H1 (cell line): Measurements from ENCODE around the gene TGFBR2. TPM values are rescaled to one million over a fixed set of nuclear protein-coding genes. Genes with fewer than 3 reads are reported as not detected.

Experiments
- CTCF ChIA-PET: fragments of 300-600 bp; sonication (Branson Sonifier 250); formaldehyde crosslinking; loops from one replicate; lab custom pipeline; 2021; ENCODE audit not compliant: partially characterized antibody; lab: Charles Lee
- POLR2A ChIA-PET: fragments of 300-600 bp; sonication (Branson Sonifier 250); formaldehyde crosslinking; loops from one replicate; lab custom pipeline; 2021; ENCODE audit warnings: inconsistent platforms; ENCODE audit not compliant: partially characterized antibody; lab: Charles Lee
- DNase-seq, 2 experiments: peaks; one replicate each; pipeline versions ENCODE4 v3.0.0 to v3.0.0-alpha.2; 2010 to 2022; ENCODE audit warnings: low spot score in 2 of 2, low read depth in 1 of 2, mixed read lengths in 1 of 2
- FAIRE-seq: peaks from 2 replicates; lab custom pipeline; 2011; peaks lifted over from hg19 to GRCh38; lab: Jason Lieb, UNC
- H2AFZ ChIP-seq: 2 replicates; pipeline ENCODE4 v1.8.1; 2012; ENCODE audit warnings: low read length, inconsistent platforms
- H2AK5ac ChIP-seq: 2 replicates; pipeline ENCODE4 v1.6.1; 2013; ENCODE audit warnings: low read depth, low read length
- H2BK120ac ChIP-seq: replicated peaks from 2 replicates; pipeline ENCODE3; 2013; ENCODE audit warnings: low read depth, low read length, inconsistent platforms
- H2BK12ac ChIP-seq: 2 replicates; pipeline ENCODE4 v1.6.1; 2013; ENCODE audit warnings: low read depth, low read length
- H2BK15ac ChIP-seq: 2 replicates; pipeline ENCODE4 v1.6.1; 2013; ENCODE audit warnings: low read length
- H2BK20ac ChIP-seq: 2 replicates; pipeline ENCODE4 v1.6.1; 2013; ENCODE audit warnings: low read length
- H2BK5ac ChIP-seq: 2 replicates; pipeline ENCODE4 v1.6.1; 2013; ENCODE audit warnings: low read depth, low read length
- H3K14ac ChIP-seq: 2 replicates; pipeline ENCODE4 v1.6.1; 2013; ENCODE audit warnings: inconsistent platforms; ENCODE audit not compliant: insufficient read length
- H3K18ac ChIP-seq: 2 replicates; pipeline ENCODE4 v1.6.1; 2013; ENCODE audit warnings: low read length; ENCODE audit errors: extremely low read depth
- H3K23ac ChIP-seq: 2 replicates; pipeline ENCODE4 v1.6.1; 2013; ENCODE audit warnings: inconsistent platforms; ENCODE audit not compliant: insufficient read length
- H3K23me2 ChIP-seq: 2 replicates; pipeline ENCODE4 v1.6.1; 2013; ENCODE audit warnings: low read depth, low read length
- H3K27ac ChIP-seq: 2 replicates; pipeline ENCODE4 v1.6.1; 2011; ENCODE audit warnings: low read depth, low read length, inconsistent platforms
- H3K27me3 ChIP-seq, 4 experiments: replicated peaks in 1 of 4; 1 replicate in 1 of 4; 2 replicates in 3 of 4; pipeline versions ENCODE4 v1.6.1 to v1.8.1; 2011 to 2013; ENCODE audit warnings: low read length in 3 of 4, mild to moderate bottlenecking in 3 of 4, inconsistent platforms in 2 of 4, mixed read lengths in 2 of 4, moderate library complexity in 1 of 4; ENCODE audit not compliant: control insufficient read depth in 3 of 4, insufficient read depth in 3 of 4; ENCODE audit errors: extremely low read depth in 1 of 4
- H3K36me3 ChIP-seq, 4 experiments: 2 replicates each; pipeline versions ENCODE4 v1.6.1 to v1.8.1; 2011 to 2013; ENCODE audit warnings: mild to moderate bottlenecking in 4 of 4, low read length in 3 of 4, moderate library complexity in 2 of 4, control low read depth in 1 of 4, inconsistent platforms in 1 of 4; ENCODE audit not compliant: insufficient read depth in 4 of 4, control insufficient read depth in 2 of 4
- H3K4ac ChIP-seq: replicated peaks from 2 replicates; pipeline ENCODE3; 2013; ENCODE audit warnings: low read length, low read depth, mixed read lengths, inconsistent platforms; ENCODE audit not compliant: insufficient read length
- H3K4me1 ChIP-seq, 4 experiments: replicated peaks in 1 of 4; 1 replicate in 1 of 4; 2 replicates in 3 of 4; pipeline versions ENCODE4 v1.6.1 to v1.8.1; 2011 to 2013; ENCODE audit warnings: low read length in 3 of 4, inconsistent platforms in 2 of 4, mixed read lengths in 1 of 4; ENCODE audit not compliant: insufficient read depth in 4 of 4, control insufficient read depth in 3 of 4
- H3K4me2 ChIP-seq, 2 experiments: 2 replicates each; pipeline versions ENCODE4 v1.6.1 to v1.8.1; 2011 to 2013; ENCODE audit warnings: low read depth in 2 of 2, low read length in 2 of 2, control low read depth in 1 of 2, inconsistent platforms in 1 of 2, mild to moderate bottlenecking in 1 of 2; ENCODE audit not compliant: insufficient read depth in 1 of 2
- H3K4me3 ChIP-seq, 4 experiments: fragments of 200-600, 300-600 bp in 1 of 4; sonication (generic), shearing (Covaris generic), sonication (Bioruptor Twin) in 1 of 4; 2 replicates each; pipeline versions ENCODE4 v1.5.1 to v1.8.1; 2011 to 2016; ENCODE audit warnings: low read length in 4 of 4, low read depth in 3 of 4, control low read depth in 2 of 4, inconsistent platforms in 2 of 4, mild to moderate bottlenecking in 2 of 4, mixed read lengths in 1 of 4, moderate library complexity in 1 of 4; ENCODE audit not compliant: insufficient read depth in 2 of 4; ENCODE audit errors: extremely low read depth in 1 of 4
- H3K56ac ChIP-seq: replicated peaks from 2 replicates; pipeline ENCODE3; 2013; ENCODE audit warnings: low read depth, mild to moderate bottlenecking, mixed read lengths, low read length, inconsistent platforms; ENCODE audit not compliant: insufficient read length
- H3K79me1 ChIP-seq: 2 replicates; pipeline ENCODE4 v1.6.1; 2013; ENCODE audit warnings: low read depth, low read length, control low read depth
- H3K79me2 ChIP-seq, 2 experiments: 2 replicates each; pipeline versions ENCODE4 v1.6.1 to v1.8.1; 2012 to 2013; ENCODE audit warnings: low read length in 2 of 2, mild to moderate bottlenecking in 2 of 2, inconsistent platforms in 1 of 2; ENCODE audit not compliant: insufficient read depth in 2 of 2, control insufficient read depth in 1 of 2
- H3K9ac ChIP-seq, 4 experiments: replicated peaks in 1 of 4; 1 replicate in 1 of 4; 2 replicates in 3 of 4; pipeline versions ENCODE4 v1.6.1 to v1.8.1; 2011 to 2013; ENCODE audit warnings: low read depth in 3 of 4, low read length in 3 of 4, control low read depth in 2 of 4, mild to moderate bottlenecking in 2 of 4, moderate library complexity in 2 of 4, inconsistent platforms in 1 of 4; ENCODE audit errors: extremely low read depth in 1 of 4
- H3K9me3 ChIP-seq, 2 experiments: 2 replicates each; pipeline versions ENCODE4 v1.6.1 to v1.8.1; 2012 to 2013; ENCODE audit warnings: mild to moderate bottlenecking in 2 of 2, moderate library complexity in 2 of 2, control low read depth in 1 of 2, inconsistent platforms in 1 of 2, low read depth in 1 of 2, low read length in 1 of 2, mixed read lengths in 1 of 2; ENCODE audit not compliant: insufficient read depth in 2 of 2
- H4K20me1 ChIP-seq, 2 experiments: replicated peaks in 1 of 2; 2 replicates each; pipeline versions ENCODE3 to v1.8.1; 2011 to 2013; ENCODE audit warnings: inconsistent platforms in 2 of 2, low read length in 2 of 2, mild to moderate bottlenecking in 1 of 2; ENCODE audit not compliant: insufficient read depth in 2 of 2, control insufficient read depth in 1 of 2
- H4K5ac ChIP-seq: 2 replicates; pipeline ENCODE4 v1.6.1; 2013; ENCODE audit warnings: low read length, low read depth, mixed read lengths, inconsistent platforms; ENCODE audit not compliant: insufficient read length
- H4K8ac ChIP-seq: 2 replicates; pipeline ENCODE4 v1.8.0; 2013; ENCODE audit warnings: mild to moderate bottlenecking, moderate library complexity, low read length, inconsistent platforms; ENCODE audit not compliant: insufficient read depth; ENCODE audit errors: extremely low read depth
- H4K91ac ChIP-seq: replicated peaks from 2 replicates; pipeline ENCODE3; 2013; ENCODE audit warnings: low read length, mixed read lengths, inconsistent platforms; ENCODE audit not compliant: insufficient read length
- HDAC6 ChIP-seq: IDR thresholded peaks from one replicate; pipeline ENCODE4 v1.7.1; 2012; ENCODE audit warnings: low read depth, mild to moderate bottlenecking, inconsistent platforms, low read length, moderate library complexity
- MAFK ChIP-seq: IDR thresholded peaks from 2 replicates; pipeline ENCODE4 v1.6.1; 2012; ENCODE audit warnings: low read depth, mild to moderate bottlenecking, improper control_type of control experiment, low read length
- polyA plus RNA-seq, 7 experiments: library from polyadenylated mRNA; depleted of rRNA in 3 of 7; stranded (reverse) in 5 of 7; unstranded in 2 of 7; fragments of >200 nt in 5 of 7; fragments of 200-250 nt in 2 of 7; gene quantifications; 1 replicate in 5 of 7; 2 replicates in 1 of 7; 4 replicates in 1 of 7; pipeline versions ENCODE4 v1.2.1 to v1.2.3, GENCODE V29; 2011 to 2013; ENCODE audit warnings: missing spikeins in 2 of 7, mixed read lengths in 2 of 7
- total RNA-seq: library from RNA; stranded (reverse); fragmentation: NEBNext Ultra II Directional; extraction: Animal tissue kit (Norgen Biotek cat#: 25700); gene quantifications from 2 replicates; pipeline ENCODE4 v1.2.1, GENCODE V29; 2021

The TGFBR2 gene
- total and polyA plus RNA-seq, 2 of the 8 experiments (the other 6 are each of a cell fraction or from before 2014, with no cell fraction given), result 4.2 to 7.4 TPM

DNA sequence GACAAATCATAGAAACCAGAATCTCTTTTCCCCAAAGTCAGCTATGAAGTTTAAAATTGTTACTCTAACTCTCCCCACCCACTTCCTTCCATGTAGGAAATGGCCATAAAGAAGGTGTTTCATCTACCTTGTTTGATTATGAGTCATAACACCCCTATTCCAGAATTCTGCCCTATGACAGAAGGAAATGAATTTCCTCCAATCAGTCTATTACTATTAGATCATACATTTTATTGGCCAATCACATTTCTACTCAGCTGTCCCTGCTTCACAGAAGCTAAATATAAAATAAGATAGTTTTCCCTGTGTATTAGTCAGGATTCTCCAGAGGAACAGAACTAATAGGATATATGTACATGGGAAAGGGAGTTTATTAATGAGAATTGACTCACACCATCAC is 102.1 kb downstream of the TGFBR2 start:
- DNase-seq (no peak), FAIRE-seq (no peak)
- Histone ChIP-seq H2BK12ac (no peak overlapping the region), H3K36me3 (peaks cover 0 to 6% (median under 1%) of the 10 kb centered on the region in 4 experiments; a peak in 2 of 8 replicates), H3K18ac (no peak overlapping the region), H2AK5ac (no peak overlapping the region), H3K79me2 (no peaks in the 10 kb centered on the region), H2BK15ac (no peak overlapping the region), H3K4ac (no peak overlapping the region), H3K4me3 (no peak overlapping the region), H3K14ac (no peak overlapping the region), H3K27me3 (no peaks in the 10 kb centered on the region), H4K20me1 (no peaks in the 10 kb centered on the region), H2BK20ac (no peak overlapping the region), H2BK120ac (no peak overlapping the region), H4K5ac (no peak overlapping the region), H3K9ac (no peak overlapping the region), H4K8ac (no peak overlapping the region), H3K56ac (no peak overlapping the region), H3K4me1 (peaks cover 0 to 6% (median 4%) of the 10 kb centered on the region in 4 experiments; a peak in 2 of 7 replicates), H3K23me2 (no peaks in the 10 kb centered on the region), H2BK5ac (no peak overlapping the region), H4K91ac (no peak overlapping the region), H3K4me2 (no peak overlapping the region), H2AFZ (no peak overlapping the region), H3K79me1 (no peaks in the 10 kb centered on the region), H3K9me3 (peaks cover 8 to 12% of the 10 kb centered on the region in 2 experiments), H3K27ac (no peak overlapping the region), H3K23ac (no peak overlapping the region)
- ChIA-PET CTCF (interaction anchor here (1.2 kb wide), 1 partner anchor 15 kb away, joined by 3 read pairs; no protein-coding TSS in a partner anchor), POLR2A (no interaction called here)
- TF ChIP-seq HDAC6 (no peak), MAFK (no peak)
